MM.1S (cell line): ENCODE data around the gene RHBDL2.

Experiments
- CTCF ChIP-seq: fragments of 300-600 bp; sonication (generic); IDR thresholded peaks from 2 replicates; pipeline ENCODE4 v1.5.1; 2016; ENCODE audit warnings: antibody characterized with exemption, low read length, mixed read lengths
- EZH2 ChIP-seq: fragments of 300-600 bp; sonication (generic); optimal IDR thresholded peaks from 2 replicates; pipeline ENCODE3; 2017; ENCODE audit warnings: low read depth, mild to moderate bottlenecking, antibody characterized with exemption, low read length, mixed read lengths
- EZH2phosphoT487 ChIP-seq: fragments of 300-600 bp; sonication (generic); IDR thresholded peaks from 2 replicates; pipeline ENCODE4 v1.6.1; 2018; ENCODE audit warnings: antibody characterized with exemption, low read length

DNA sequence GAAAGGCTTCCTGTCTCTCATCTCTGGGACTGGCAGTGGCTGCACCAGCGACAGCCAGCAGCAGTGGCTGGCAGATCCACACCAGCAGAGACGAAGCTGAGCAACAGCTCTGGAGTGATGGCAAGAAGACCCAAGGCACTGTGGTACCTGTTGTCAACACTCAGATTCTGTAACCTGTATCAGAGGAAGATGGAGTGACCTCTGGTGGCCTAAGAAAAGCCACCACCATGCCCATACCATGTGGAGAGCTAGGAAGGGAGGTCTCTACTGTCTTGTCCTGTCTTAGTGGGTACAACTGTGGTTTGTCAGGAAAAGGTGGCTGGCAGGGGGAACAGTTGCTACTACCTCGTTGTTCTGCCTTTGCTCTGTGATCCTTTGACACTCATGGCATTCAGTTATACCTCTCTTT, 22.5 kb upstream of the RHBDL2 start:
- TF ChIP-seq CTCF (peak; percentile 41), EZH2phosphoT487 (no peak), EZH2 (no peak)
